Chondrocyte (in vitro differentiated cells): ENCODE data around the gene PSD. TPM values are rescaled to one million over a fixed set of nuclear protein-coding genes. Genes with fewer than 3 reads are reported as not detected.

Experiments
- DNase-seq: peaks from one replicate; pipeline ENCODE4 v3.0.0; 2021; ENCODE audit warnings: mixed read lengths, low spot score
- H3K27ac Mint-ChIP-seq: one replicate; pipeline ENCODE4 v1.8.0; 2021; ENCODE audit warnings: mild to moderate bottlenecking, moderate library complexity, mixed read lengths; ENCODE audit not compliant: unreplicated experiment
- H3K27me3 Mint-ChIP-seq: 2 replicates; pipeline ENCODE4 v1.8.0; 2021; ENCODE audit warnings: low read depth, mixed read lengths
- H3K36me3 Mint-ChIP-seq: 2 replicates; pipeline ENCODE4 v1.8.0; 2021; ENCODE audit warnings: low read depth, mixed read lengths
- H3K4me1 Mint-ChIP-seq: 2 replicates; pipeline ENCODE4 v1.8.0; 2021; ENCODE audit warnings: low read depth, mild to moderate bottlenecking, mixed read lengths
- H3K4me3 Mint-ChIP-seq: one replicate; pipeline ENCODE4 v1.8.0; 2021; ENCODE audit warnings: mild to moderate bottlenecking, moderate library complexity, mixed read lengths; ENCODE audit not compliant: unreplicated experiment
- H3K9me3 Mint-ChIP-seq: 2 replicates; pipeline ENCODE4 v1.8.0; 2021; ENCODE audit warnings: low read depth, mixed read lengths
- total RNA-seq: library from RNA; stranded (reverse); gene quantifications from 3 replicates; pipeline ENCODE4 v1.2.1, GENCODE V29; 2021
- TF ChIP-seq, protein P1 (sequence below): fragments of 200-600 bp; sonication (generic); IDR thresholded peaks from 2 replicates; pipeline ENCODE4 v1.5.0; 2021; ENCODE audit warnings: antibody characterized with exemption, mild to moderate bottlenecking, moderate library complexity

Gene PSD
- total RNA-seq, 1 donor from 2014 or later: 4.0 TPM

DNA sequence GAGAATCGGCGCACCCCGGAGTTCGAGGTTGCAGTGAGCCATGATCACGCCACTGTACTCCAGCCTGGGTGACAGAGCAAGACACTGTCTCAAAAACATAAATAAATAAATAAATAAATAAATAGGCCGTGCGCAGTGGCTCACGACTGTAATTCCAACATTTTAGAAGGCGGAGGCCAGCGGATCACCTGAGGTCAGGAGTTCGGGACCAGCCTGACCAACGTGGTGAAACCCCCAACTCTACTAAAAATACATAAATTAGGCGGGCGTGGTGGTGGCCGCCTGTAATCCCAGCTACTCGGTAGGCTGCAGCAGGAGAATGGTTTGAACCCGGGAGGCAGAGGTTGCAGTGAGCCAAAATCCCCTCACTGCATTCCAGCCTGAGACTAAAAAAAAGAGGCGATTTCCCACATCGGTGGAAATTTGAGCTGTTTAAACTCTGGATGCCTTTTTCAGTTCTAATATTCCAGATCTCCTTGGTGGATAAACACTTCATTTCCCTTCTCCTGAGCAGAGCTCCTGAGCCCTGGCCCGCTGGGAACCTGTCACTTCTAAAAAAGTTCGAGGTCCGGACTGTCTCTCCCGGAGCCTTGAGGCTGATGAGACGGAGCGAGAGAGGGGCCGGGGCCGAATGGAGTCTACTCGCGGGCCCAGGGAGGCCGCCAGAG lies 25.0 kb downstream of the PSD start:
- H3K9me3 Mint-ChIP-seq: no peaks in the 10 kb centered on the region
- TF ChIP-seq, protein P1, sequence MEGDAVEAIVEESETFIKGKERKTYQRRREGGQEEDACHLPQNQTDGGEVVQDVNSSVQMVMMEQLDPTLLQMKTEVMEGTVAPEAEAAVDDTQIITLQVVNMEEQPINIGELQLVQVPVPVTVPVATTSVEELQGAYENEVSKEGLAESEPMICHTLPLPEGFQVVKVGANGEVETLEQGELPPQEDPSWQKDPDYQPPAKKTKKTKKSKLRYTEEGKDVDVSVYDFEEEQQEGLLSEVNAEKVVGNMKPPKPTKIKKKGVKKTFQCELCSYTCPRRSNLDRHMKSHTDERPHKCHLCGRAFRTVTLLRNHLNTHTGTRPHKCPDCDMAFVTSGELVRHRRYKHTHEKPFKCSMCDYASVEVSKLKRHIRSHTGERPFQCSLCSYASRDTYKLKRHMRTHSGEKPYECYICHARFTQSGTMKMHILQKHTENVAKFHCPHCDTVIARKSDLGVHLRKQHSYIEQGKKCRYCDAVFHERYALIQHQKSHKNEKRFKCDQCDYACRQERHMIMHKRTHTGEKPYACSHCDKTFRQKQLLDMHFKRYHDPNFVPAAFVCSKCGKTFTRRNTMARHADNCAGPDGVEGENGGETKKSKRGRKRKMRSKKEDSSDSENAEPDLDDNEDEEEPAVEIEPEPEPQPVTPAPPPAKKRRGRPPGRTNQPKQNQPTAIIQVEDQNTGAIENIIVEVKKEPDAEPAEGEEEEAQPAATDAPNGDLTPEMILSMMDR: no peak
- peaks cover 10% of the 10 kb centered on the region for H3K27me3 Mint-ChIP-seq
- no peak for DNase-seq
- peak overlapping the region; percentile 83 for H3K4me3 Mint-ChIP-seq
- peak overlapping the region; percentile 97 for H3K27ac Mint-ChIP-seq
- peaks cover 3% of the 10 kb centered on the region for H3K36me3 Mint-ChIP-seq
- peaks cover 35% of the 10 kb centered on the region for H3K4me1 Mint-ChIP-seq

DNA sequence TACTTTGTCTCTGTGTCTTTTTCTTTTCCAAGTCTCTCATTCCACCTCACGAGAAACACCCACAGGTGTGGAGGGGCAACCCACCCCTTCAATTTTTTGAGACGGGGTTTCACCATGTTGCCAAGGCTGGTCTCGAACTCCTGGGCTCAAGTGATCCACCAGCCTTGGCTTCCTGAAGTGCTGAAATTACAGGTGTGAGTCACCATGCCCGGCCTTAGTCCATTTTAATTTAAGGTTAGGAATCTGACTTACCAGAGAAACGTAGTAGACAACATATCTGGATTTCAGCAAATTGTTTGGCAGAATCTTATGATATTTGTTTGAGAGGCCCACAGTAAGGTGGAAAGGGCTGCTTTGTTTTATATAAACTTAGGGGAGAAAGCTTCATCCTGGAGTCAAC lies 26.3 kb downstream of the PSD start:
- TF ChIP-seq, protein P1: no peak
- Mint-ChIP-seq H3K4me1 (peaks cover 28% of the 10 kb centered on the region), H3K9me3 (no peaks in the 10 kb centered on the region), H3K36me3 (no peaks in the 10 kb centered on the region), H3K27ac (no peak overlapping the region), H3K4me3 (no peak overlapping the region), H3K27me3 (peaks cover 10% of the 10 kb centered on the region)
- no peak for DNase-seq

DNA sequence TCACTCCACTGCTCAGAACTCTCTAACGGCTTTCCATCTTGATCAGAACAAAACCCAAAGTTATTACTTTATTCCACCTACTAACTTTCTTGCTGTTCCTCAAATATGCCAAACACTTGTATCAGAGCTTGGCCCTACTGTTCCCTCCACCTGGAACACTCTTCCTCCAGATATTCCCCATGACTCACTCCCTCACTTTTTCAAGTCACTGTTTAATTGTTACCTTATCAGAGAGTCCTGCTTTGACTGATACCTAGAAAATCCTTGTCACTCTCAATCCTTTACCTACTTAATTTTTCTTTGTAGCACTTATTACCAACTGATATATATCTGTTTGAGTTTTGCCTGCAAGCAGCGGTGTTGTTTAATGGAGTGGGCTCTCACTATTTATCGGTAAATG lies 28.7 kb downstream of the PSD start:
- no peak for DNase-seq
- no peaks in the 10 kb centered on the region for H3K9me3 Mint-ChIP-seq
- H3K36me3 Mint-ChIP-seq: no peaks in the 10 kb centered on the region
- no peak overlapping the region for H3K27ac Mint-ChIP-seq
- H3K27me3 Mint-ChIP-seq: peaks cover 10% of the 10 kb centered on the region
- no peak overlapping the region for H3K4me3 Mint-ChIP-seq
- TF ChIP-seq, protein P1: no peak
- peaks cover 21% of the 10 kb centered on the region for H3K4me1 Mint-ChIP-seq

DNA sequence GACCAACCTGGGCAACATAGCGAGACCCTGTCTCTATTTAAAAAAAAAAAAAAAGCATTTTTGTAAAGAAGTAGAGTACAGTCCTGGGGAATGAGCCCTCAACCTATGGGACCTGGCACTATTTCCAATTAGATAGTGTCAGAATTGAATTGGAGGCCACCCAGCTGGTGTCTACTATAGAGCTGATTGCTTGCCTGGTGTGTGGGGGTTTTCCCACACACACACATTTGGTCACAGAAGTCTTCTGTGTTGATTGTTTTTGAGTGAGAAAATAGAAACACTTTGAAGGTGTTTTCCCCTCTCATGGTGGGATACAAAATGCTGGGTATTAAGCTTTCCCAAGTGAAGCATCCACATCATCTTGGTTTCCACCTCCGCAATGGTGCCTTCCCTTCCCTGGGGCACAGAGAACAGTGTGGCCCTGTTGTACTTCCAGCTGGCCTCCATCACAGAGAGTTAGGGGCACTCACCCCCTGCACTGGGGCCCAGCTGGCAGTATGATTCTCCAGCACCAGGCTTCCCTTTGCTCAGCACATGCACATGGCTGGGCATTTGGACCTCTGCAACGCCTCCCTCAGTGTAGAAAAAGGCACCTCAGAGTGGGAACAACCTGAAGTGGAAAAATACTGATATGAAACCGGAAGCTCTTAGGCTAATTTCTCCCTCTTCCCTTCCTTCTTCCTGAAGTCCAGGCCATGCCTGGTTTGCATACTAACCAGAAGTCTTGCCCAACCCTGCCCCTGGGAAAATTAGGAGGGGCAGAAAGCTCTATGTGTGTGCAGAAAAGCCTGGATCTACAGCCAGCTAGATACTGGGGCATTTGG lies 33.8 kb downstream of the PSD start:
- H3K4me3 Mint-ChIP-seq: no peak overlapping the region
- H3K27me3 Mint-ChIP-seq: peaks cover 3% of the 10 kb centered on the region
- H3K9me3 Mint-ChIP-seq: no peaks in the 10 kb centered on the region
- H3K27ac Mint-ChIP-seq: peak overlapping the region; percentile 51
- H3K36me3 Mint-ChIP-seq: peaks cover 19% of the 10 kb centered on the region
- no peak for DNase-seq
- TF ChIP-seq, protein P1: no peak
- H3K4me1 Mint-ChIP-seq: peaks cover 8% of the 10 kb centered on the region

DNA sequence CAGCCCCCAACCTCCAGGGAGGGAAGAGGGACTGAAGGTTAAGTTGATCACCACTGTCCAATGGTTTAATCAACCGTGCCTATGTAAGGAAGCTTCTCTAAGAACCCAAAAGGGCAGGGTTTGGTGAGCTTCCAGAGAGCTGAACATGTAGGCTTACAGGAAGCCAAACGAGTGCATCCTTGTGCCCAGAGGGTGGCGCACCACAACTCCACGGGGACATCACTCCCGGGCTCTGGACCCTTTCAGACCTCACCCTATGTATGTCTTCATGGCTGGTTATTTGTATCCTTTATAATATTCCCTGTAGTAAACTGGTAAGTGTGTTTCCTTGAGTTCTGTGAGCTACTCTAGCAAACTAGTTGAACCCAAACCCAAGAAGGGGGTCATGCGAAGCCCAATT lies 34.5 kb downstream of the PSD start:
- Mint-ChIP-seq H3K4me3 (no peak overlapping the region), H3K27ac (no peak overlapping the region), H3K9me3 (no peaks in the 10 kb centered on the region), H3K27me3 (peaks cover 2% of the 10 kb centered on the region), H3K4me1 (peaks cover 8% of the 10 kb centered on the region), H3K36me3 (peaks cover 23% of the 10 kb centered on the region)
- no peak for DNase-seq
- TF ChIP-seq, protein P1: peak; percentile 35
